ENCODE results near the gene DNAJC8.

DNA sequence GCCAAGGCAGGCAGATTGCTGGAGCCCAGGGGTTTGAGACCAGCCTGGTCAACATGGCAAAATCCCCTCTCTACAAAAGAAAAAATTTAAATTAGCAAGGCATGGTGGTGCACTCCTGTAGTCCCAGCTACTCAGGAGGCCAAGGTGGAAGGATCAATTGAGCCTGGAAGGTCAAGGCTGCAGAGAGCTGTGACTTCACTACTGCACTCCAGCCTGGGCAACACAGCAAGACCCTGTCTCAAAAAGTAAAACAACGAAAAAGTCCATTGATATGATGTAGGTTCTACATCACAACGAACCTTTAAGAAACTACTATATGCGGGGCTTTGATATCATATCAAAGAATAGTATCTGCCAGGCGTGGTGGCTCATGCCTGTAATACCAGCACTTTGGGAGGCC is 77.2 kb downstream of the DNAJC8 start:
- TF ChIP-seq, protein P1, sequence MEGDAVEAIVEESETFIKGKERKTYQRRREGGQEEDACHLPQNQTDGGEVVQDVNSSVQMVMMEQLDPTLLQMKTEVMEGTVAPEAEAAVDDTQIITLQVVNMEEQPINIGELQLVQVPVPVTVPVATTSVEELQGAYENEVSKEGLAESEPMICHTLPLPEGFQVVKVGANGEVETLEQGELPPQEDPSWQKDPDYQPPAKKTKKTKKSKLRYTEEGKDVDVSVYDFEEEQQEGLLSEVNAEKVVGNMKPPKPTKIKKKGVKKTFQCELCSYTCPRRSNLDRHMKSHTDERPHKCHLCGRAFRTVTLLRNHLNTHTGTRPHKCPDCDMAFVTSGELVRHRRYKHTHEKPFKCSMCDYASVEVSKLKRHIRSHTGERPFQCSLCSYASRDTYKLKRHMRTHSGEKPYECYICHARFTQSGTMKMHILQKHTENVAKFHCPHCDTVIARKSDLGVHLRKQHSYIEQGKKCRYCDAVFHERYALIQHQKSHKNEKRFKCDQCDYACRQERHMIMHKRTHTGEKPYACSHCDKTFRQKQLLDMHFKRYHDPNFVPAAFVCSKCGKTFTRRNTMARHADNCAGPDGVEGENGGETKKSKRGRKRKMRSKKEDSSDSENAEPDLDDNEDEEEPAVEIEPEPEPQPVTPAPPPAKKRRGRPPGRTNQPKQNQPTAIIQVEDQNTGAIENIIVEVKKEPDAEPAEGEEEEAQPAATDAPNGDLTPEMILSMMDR (IDR thresholded peaks at IDR 0.05; ENCODE audit: low read depth, low read length, poor library complexity, severe bottlenecking) = no peak
- TF ChIP-seq EZH2phosphoT487 (IDR thresholded peaks at IDR 0.05; ENCODE audit: borderline replicate concordance, low read length) = no peak

All from DOHH2 (cell line).